AG10803 (cell line): ENCODE data around the gene ETDC.

Experiments used
- DNase-seq: peaks from one replicate; pipeline ENCODE4 v3.0.0; 2010; ENCODE audit warnings: low read depth
- H3K4me3 ChIP-seq: 2 replicates; pipeline ENCODE4 v1.5.1; 2011; ENCODE audit warnings: mild to moderate bottlenecking, low read length, control low read depth
- TF ChIP-seq, protein P1 (sequence below): conservative IDR thresholded peaks from 2 replicates; pipeline ENCODE4 v1.5.1; 2011; ENCODE audit warnings: mild to moderate bottlenecking, low read length, control low read depth, inconsistent platforms

ETDC gene

DNA sequence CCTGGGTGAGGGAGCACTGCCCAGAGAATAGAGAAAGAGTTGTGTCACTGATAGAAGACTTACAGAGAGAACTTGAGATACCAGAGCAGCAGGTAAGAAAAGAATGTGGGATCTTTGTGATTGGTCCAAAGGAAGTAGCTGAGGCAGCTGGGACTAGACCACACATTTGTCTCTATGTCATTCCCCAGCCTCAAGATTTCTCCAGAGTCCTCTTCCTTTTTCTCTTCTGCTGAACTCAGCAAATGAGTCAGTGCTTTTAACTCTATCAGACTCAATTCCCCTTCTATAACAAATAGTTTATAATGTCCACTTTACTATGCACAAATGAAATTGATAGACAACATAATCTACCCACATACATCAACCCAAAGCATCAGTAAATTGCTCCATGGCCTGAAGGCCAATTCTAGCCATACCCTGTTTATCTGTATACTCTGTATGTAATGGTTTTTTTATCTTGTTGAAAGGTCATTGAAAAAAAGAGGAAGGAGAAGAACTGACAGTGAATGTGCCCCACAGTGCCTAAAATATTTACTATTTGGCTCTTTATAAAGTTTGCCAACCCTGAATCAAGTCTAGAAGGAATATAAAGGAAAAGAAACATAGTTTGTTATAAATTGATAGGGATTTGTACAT lies 38.2 kb downstream of the ETDC start:
- no peak overlapping the region for H3K4me3 ChIP-seq
- TF ChIP-seq, protein P1, sequence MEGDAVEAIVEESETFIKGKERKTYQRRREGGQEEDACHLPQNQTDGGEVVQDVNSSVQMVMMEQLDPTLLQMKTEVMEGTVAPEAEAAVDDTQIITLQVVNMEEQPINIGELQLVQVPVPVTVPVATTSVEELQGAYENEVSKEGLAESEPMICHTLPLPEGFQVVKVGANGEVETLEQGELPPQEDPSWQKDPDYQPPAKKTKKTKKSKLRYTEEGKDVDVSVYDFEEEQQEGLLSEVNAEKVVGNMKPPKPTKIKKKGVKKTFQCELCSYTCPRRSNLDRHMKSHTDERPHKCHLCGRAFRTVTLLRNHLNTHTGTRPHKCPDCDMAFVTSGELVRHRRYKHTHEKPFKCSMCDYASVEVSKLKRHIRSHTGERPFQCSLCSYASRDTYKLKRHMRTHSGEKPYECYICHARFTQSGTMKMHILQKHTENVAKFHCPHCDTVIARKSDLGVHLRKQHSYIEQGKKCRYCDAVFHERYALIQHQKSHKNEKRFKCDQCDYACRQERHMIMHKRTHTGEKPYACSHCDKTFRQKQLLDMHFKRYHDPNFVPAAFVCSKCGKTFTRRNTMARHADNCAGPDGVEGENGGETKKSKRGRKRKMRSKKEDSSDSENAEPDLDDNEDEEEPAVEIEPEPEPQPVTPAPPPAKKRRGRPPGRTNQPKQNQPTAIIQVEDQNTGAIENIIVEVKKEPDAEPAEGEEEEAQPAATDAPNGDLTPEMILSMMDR, result no peak
- no peak for DNase-seq

DNA sequence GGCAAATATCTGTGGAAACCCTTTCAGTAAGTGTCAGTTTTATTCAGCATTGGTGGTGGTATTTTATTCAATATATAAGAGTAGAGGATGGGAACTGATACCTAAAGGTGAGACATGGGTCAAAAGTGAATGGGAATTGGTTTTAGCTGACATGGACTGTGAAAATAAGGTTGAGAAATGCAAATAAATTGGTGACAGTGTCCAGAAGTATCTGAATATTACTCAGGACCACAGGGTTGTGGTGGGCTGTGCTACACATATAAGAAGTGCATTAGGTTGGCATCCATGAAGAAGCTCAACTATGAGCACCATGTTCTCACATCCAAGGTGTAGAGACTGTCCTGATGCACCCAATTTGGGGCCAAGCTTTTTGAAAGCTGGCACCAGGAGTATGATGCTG lies 45.0 kb downstream of the ETDC start:
- no peak overlapping the region for H3K4me3 ChIP-seq
- DNase-seq, result no peak
- TF ChIP-seq, protein P1, result no peak
